Calu3 (cell line): ENCODE results near the gene EFEMP1. TPM values are rescaled to one million over a fixed set of nuclear protein-coding genes. Genes with fewer than 3 reads are reported as not detected.

Experiments
- BruUV-seq: library from RNA; stranded (reverse); fragments of 400-500 nt; replicated peaks from 2 replicates; lab custom pipeline; 2021; lab: Mats Ljungman, UMichigan
- CTCF ChIA-PET: fragments of 300-600 bp; sonication (Branson Sonifier 250); formaldehyde crosslinking; loops from one replicate; lab custom pipeline; 2022; ENCODE audit warnings: antibody characterized with exemption; lab: Charles Lee
- DNase-seq: peaks from one replicate; pipeline ENCODE4 v3.0.0; 2022
- H3K27ac Mint-ChIP-seq: one replicate; pipeline ENCODE4 v1.8.0; 2022; ENCODE audit warnings: mixed read lengths; ENCODE audit not compliant: unreplicated experiment
- H3K27me3 Mint-ChIP-seq: one replicate; pipeline ENCODE4 v1.8.0; 2022; ENCODE audit warnings: mixed read lengths; ENCODE audit not compliant: unreplicated experiment
- H3K36me3 Mint-ChIP-seq: one replicate; pipeline ENCODE4 v1.8.0; 2022; ENCODE audit warnings: mild to moderate bottlenecking, moderate library complexity, mixed read lengths; ENCODE audit not compliant: insufficient read depth, unreplicated experiment
- H3K4me1 Mint-ChIP-seq: one replicate; pipeline ENCODE4 v1.8.0; 2022; ENCODE audit warnings: mild to moderate bottlenecking, low read depth, mixed read lengths; ENCODE audit not compliant: unreplicated experiment
- H3K4me3 Mint-ChIP-seq: one replicate; pipeline ENCODE4 v1.8.0; 2022; ENCODE audit warnings: mild to moderate bottlenecking, low read depth, moderate library complexity, mixed read lengths; ENCODE audit not compliant: unreplicated experiment
- H3K9me3 Mint-ChIP-seq: one replicate; pipeline ENCODE4 v1.8.0; 2022; ENCODE audit warnings: low read depth, mixed read lengths; ENCODE audit not compliant: unreplicated experiment
- intact Hi-C: fragments of 100-400 bp; cut with micrococcal nuclease; formaldehyde crosslinking; loops from one replicate; pipeline ENCODE4 v1.10.0; 2022; ENCODE audit not compliant: unreplicated experiment
- total RNA-seq: library from RNA; stranded (reverse); gene quantifications from 2 replicates; pipeline ENCODE4 v1.2.3, GENCODE V29; 2022
- TF ChIP-seq, protein P1 (sequence below): fragments of 200-600 bp; IDR thresholded peaks from one replicate; pipeline ENCODE4 v1.8.0; 2022; ENCODE audit warnings: antibody characterized with exemption; ENCODE audit not compliant: unreplicated experiment

The EFEMP1 gene
- total RNA-seq, 1 experiment from 2014 or later = 51.5 TPM

DNA sequence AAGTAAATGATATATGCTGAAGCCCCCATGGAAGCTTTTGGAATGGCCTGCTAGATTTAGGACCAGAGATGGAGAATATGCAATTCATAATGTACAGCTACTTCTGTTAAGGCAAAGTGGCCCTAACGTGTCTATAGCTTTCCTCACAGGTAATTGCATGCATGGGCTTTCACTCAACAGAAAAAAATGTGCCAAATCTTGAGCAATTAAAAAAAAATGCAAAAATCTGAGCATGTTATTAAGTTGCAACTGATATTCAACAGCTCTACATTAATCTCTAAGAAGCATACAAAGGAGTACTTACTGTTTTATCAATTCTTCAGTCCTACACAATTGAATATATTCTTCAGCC is 79.6 kb downstream of the EFEMP1 start:
- no peak for DNase-seq
- Mint-ChIP-seq H3K27ac (no peak overlapping the region), H3K27me3 (no peaks in the 10 kb centered on the region), H3K9me3 (no peaks in the 10 kb centered on the region), H3K36me3 (no peaks in the 10 kb centered on the region), H3K4me3 (no peak overlapping the region), H3K4me1 (peaks cover 9% of the 10 kb centered on the region)
- BruUV-seq = no TSS peak
- TF ChIP-seq, protein P1, sequence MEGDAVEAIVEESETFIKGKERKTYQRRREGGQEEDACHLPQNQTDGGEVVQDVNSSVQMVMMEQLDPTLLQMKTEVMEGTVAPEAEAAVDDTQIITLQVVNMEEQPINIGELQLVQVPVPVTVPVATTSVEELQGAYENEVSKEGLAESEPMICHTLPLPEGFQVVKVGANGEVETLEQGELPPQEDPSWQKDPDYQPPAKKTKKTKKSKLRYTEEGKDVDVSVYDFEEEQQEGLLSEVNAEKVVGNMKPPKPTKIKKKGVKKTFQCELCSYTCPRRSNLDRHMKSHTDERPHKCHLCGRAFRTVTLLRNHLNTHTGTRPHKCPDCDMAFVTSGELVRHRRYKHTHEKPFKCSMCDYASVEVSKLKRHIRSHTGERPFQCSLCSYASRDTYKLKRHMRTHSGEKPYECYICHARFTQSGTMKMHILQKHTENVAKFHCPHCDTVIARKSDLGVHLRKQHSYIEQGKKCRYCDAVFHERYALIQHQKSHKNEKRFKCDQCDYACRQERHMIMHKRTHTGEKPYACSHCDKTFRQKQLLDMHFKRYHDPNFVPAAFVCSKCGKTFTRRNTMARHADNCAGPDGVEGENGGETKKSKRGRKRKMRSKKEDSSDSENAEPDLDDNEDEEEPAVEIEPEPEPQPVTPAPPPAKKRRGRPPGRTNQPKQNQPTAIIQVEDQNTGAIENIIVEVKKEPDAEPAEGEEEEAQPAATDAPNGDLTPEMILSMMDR = no peak
- intact Hi-C loops = loop anchor here (2.0 kb wide), 1 partner anchor 71 kb away; no protein-coding TSS in a partner anchor
- CTCF ChIA-PET = interaction anchor here (1.1 kb wide), 1 partner anchor 61 kb away, joined by 3 read pairs; no protein-coding TSS in a partner anchor

DNA sequence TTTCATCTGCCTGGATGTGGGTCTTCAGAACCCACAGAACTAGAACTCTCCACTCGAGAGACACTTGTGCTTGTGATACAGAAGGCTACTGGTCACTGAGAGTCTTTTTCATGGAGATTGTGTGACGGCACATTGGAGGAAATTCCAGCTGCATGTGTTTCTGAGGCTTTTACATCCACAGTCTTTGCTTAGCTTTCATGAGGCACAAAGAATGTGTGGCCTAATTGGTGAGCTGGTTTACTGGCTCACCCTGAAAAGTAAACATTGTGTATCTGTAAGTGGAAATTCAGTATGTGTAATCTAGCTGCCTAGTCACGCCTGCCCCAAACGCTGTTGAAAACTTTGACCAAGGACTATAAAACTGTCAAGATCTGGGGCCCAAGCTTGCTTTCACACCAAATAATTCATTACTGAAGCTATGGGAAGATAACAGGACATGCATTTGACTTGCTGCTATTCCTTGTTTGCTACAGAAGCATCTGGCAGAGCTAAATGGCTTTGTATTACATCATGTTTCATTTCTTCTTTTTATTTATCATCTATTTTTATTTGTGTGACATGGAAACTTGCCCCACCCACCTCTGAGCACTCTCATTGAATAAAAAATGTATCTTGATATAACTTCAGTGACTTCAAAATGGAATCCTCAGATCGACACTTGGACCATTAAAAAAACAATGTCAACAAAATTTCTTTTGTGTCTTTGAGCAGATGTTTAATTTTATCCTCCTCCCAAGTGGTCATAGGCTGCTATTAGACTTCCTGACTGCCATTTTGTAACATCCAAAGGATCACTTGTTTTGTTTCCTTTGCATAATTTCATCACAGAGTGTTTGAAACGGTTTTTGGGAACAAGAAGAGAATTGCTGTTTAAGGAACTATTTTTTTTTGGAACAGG is 80.2 kb downstream of the EFEMP1 start:
- no peaks in the 10 kb centered on the region for H3K36me3 Mint-ChIP-seq
- no TSS peak for BruUV-seq
- CTCF ChIA-PET = interaction anchor here (1.1 kb wide), 1 partner anchor 60 kb away, joined by 3 read pairs; no protein-coding TSS in a partner anchor
- TF ChIP-seq, protein P1 = no peak
- no peaks in the 10 kb centered on the region for H3K9me3 Mint-ChIP-seq
- intact Hi-C loops = loop anchor here (2.0 kb wide), 1 partner anchor 71 kb away; no protein-coding TSS in a partner anchor
- H3K4me1 Mint-ChIP-seq = peaks cover 5% of the 10 kb centered on the region
- no peak overlapping the region for H3K27ac Mint-ChIP-seq
- no peak overlapping the region for H3K4me3 Mint-ChIP-seq
- H3K27me3 Mint-ChIP-seq = no peaks in the 10 kb centered on the region
- DNase-seq = peak; percentile 38

DNA sequence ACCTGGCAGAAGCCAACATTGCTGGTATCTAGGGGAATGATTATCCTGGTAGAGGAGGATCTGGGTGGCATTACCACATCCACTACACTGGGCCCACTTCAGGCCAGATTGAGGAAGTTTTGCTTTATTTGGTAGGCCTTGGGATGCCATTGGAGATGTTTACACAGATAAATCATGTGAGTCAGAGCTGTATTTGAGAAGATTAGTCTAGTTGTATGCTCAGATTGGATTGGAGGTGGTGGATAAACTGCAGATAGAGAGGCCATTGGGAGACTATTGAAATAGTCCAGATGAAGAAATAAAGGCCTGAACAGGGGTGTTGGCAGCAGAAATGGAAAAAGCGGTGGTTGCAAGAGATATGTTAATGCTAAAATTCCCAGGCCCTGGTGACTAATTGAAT is 81.5 kb downstream of the EFEMP1 start:
- H3K4me3 Mint-ChIP-seq = no peak overlapping the region
- H3K36me3 Mint-ChIP-seq = no peaks in the 10 kb centered on the region
- H3K4me1 Mint-ChIP-seq = no peaks in the 10 kb centered on the region
- H3K9me3 Mint-ChIP-seq = no peaks in the 10 kb centered on the region
- no peak overlapping the region for H3K27ac Mint-ChIP-seq
- no peak for DNase-seq
- BruUV-seq = no TSS peak
- TF ChIP-seq, protein P1 = no peak
- intact Hi-C loops = loop anchor here (2.0 kb wide), 1 partner anchor 69 kb away; no protein-coding TSS in a partner anchor
- H3K27me3 Mint-ChIP-seq = no peaks in the 10 kb centered on the region
- CTCF ChIA-PET = no interaction called here

DNA sequence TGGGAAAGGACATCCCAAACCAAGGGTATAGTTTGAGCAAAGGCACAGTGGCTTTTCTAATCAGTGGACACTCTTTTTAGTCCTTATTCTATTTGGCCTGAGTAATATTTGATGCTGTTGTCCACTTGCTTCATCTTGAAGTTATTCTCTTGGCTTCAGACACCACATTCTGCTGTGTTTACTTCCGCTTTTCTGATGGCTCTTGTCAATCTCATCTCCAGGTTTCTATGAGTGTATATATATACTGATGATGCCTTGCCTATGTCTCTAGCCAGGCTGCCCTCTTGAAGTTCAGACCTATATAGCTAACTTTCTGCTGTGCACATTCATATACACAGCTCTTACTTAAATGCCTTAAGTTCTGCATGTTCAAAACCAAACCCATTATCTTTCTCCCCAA is 83.1 kb downstream of the EFEMP1 start:
- TF ChIP-seq, protein P1 = no peak
- intact Hi-C loops = no loop called here
- Mint-ChIP-seq H3K4me1 (no peaks in the 10 kb centered on the region), H3K36me3 (no peaks in the 10 kb centered on the region), H3K27me3 (no peaks in the 10 kb centered on the region), H3K4me3 (no peak overlapping the region), H3K9me3 (no peaks in the 10 kb centered on the region), H3K27ac (no peak overlapping the region)
- BruUV-seq = no TSS peak
- no peak for DNase-seq
- CTCF ChIA-PET = no interaction called here
